GM18861 (cell line): Measurements from ENCODE around the gene WIPF3.

Experiments
- ATAC-seq: cut with Tn5 transposase; IDR thresholded peaks from one replicate; pipeline ENCODE4 v1.9.1; 2021; ENCODE audit not compliant: unreplicated experiment

The WIPF3 gene, protein sequence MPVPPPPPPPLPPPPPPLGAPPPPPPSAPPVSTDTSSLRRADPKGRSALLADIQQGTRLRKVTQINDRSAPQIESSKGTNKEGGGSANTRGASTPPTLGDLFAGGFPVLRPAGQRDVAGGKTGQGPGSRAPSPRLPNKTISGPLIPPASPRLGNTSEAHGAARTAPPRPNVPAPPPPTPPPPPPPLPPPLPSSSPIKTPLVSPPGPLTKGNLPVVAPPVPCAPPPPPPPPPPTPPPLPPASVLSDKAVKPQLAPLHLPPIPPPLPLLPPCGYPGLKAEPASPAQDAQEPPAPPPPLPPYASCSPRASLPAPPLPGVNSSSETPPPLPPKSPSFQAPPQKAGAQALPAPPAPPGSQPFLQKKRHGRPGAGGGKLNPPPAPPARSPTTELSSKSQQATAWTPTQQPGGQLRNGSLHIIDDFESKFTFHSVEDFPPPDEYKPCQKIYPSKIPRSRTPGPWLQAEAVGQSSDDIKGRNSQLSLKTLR

DNA sequence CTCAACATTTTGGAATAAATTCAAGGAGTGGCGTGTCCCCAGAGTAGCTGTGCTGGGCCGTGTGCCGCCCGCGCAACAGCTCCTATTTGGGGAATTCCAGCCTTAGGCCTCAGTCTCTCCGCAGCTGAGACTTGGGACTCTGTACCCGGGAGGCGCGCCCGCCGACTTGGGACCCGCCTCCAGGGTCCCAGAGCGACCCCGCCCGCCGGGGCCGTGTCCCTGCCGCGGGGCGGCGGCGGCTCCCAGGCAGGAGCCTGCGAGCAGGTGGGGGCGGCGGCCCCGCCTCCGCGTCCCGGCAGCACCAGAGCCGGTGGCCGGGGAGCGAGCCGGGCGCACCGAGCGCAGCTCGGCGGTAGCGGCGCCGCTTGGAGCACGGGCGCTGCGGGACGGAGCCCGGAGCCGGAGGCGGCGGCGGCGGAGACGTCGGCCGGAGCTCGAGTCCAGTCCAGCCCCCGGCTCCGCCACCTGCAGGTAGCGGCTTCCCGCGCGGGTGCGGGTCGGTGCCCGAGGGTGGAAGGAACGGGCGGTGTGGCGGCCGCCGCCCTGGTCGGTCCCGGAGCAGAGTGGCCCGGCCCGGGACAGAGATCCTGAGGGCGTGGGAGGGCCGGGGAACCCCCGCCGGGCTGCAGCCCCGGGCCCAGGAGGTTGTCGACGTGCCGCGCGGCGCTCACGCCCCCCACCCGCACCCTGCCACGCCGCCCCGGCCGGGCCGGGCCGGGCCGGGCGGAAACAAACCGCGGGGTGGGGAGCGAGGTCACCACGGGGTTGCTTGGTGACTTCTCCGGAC is at the start of gene WIPF3:
Gene WIPF3, plus strand, starts transcription at position 301 of the 787 bp plus-strand sequence. CDS start 28,217 bp downstream, outside the sequence.
- ATAC-seq: no peak

DNA sequence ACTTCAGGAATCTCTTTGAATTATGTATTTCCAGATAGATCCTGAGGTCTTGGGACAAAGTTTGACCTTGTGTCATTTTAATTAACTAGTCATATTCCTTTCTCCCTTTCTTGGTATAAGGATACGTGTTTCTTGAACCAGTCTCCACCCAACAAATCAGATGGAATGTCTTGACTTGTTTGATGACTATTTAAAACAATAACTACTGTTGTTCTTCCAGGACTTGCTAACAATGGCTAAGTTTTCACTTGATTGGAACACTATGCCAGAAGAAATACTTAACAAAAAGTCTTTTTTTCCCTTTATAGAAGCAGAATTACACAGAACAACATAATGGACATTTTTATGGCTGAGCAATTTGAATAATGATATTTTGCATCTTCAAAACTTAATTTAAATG is 43.0 kb upstream of the WIPF3 start:
- no peak for ATAC-seq

DNA sequence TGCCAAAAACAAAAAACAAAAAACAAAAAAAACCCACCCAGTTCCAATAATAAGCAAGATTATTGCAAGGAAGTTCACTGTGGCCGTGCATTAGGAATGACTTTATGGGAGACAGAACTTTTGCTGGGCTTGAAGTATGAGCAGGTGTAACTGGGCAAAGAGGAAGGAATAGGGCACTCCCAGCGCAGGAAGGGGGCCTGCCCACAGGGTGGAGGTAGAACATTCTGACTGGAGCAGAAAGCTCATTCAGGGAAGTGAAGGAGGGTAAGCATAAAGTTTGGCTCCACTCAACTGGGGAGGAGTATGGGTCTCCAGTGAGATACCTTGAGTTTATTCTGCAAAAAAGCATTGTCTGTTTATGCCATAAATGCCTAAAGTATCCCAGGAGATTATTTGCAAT is 42.1 kb upstream of the WIPF3 start:
- no peak for ATAC-seq

DNA sequence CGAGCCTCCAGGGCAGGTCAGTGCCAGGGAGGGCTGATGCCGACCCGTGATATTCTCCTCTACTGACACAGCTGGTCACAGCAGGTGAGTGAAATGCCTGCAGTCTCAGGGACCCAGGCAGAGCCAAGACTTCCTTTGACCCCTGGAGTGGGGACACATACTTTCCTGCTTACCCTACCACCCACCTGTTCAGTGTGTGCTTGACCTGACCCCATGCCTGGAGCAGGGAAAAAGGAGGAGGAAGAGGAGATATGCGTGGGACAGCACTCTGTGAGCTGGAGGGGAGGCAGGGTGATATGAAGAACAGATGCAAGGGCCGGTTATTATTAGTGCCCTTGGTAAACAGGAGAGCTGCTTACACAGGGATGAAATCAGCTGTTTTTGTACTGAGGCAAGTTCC is 40.8 kb upstream of the WIPF3 start:
- no peak for ATAC-seq

DNA sequence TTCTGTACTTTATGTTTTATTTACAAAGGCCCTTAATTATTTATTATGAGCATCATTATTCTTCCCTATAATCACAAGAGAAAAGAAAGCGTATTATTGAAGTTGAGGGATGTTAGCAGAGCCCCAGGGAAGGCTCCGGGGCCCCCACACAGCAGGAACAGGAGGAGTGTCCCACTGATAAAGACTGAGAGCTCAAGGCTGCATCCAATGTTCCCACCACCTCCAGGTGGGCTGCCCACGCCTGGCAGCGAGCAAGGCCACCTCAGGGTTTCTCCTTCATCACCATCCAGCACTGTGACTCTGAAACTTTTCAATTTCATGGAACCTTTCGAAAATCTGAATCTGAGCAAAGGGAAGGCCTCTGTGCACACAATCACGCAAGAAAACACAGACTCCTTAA is 35.9 kb upstream of the WIPF3 start:
- ATAC-seq: no peak

DNA sequence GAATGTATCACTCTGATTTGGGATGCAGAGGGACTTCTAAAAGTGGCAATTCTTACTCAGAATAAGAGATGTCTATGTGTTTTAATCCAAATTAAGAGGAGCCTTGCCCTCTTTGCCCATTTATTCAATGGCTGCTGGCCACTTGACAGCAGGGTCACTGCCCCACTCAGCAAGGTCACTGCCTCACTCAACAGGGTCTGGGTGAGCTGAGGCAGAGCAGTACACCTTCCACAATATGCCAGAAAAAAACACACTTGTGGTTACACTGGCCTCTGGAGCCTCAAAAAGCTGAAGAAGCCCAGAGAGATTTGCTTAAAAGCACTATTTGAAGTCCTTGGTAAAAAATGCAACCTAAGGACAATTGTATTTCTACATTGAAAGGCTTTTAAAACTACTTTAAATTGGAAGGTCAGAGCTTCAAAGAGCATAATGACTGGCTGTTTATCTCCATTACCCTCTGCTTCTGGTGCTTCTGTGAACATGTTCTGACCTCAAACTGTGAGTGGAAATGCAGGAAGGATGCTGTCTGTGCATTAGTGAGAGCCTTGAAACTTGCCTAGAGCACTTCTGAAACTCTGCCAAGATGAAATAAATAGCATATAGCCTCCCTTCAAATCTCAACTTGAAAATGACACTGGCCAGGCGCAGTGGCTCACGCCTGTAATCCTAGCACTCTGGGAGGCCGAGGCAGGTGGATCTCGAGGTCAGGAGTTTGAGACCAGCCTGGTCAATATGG is 35.1 kb upstream of the WIPF3 start:
- ATAC-seq: no peak

DNA sequence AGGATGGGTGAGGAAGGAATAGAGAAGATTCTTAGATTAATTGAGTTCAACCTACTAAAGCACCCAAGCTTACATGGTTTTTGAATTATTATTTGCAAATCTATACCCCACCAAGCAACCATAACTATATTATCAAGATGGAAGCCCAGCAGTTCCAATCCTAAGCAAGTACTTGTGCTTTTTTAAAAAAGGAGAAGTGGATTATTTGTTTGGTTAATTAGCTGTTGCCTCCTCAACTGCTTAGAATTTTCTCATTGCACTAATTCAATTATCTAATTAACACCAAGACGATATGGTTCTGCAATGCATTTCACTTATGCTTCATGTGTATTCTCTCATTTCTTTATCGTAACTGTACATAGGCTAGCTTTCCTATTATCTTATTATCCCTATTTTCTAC is 27.3 kb upstream of the WIPF3 start:
- no peak for ATAC-seq

DNA sequence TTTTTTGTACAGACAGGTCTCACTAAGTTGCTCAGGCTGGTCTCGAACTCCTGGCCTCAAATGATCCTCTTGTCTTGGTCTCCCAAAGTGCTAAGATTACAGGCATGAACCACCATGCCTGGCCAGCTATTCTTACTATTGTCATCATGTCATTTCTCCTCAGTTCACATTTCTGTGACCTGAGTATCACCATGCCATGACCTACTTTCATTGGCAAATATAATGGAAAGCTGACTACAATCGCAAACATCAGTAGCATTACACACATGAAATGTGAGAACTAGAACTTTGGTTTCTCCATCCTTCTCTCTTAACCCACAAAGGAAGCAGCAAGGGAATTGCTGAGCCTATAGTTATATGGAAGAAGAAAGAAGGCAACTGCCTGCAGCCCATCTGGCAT is 26.0 kb upstream of the WIPF3 start:
- no peak for ATAC-seq

DNA sequence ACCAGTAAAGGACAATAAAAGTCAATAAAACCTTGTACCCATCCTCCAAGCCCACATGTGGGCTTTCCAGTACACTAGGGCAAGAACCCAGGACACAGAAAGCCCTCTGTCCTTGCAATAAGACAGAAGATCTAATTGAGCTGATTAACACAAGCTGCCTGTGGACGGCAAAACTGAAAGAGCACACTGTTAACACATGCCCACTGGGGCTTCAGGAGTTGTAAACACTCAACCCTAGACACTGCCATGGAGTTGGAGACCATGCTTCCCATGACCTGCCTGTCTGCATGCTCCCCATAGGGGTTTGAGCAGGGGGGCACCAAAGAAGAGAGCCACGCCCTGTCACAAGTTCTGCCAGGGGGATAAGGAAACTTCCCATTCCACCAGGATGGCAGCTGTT is 22.6 kb upstream of the WIPF3 start:
- ATAC-seq: no peak

DNA sequence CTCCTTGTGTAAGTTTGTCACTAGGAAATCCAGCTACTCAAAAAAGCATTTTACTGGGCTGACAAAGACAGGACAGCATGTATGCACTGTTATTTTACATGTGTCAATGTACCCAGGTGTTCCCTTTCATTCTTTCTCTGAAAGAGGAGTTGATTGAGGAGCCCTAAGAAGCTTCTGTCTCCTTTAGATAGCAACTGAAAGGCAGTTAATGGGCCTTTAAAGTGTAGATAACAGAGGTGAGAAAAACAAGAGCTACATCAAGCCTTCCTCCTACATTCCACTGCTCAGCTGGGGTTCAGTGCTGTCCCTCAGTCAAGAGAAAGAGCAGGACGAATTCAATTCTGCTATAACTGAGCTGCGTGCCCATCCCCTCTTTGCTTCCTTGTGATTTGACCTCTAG is 12.8 kb upstream of the WIPF3 start:
- no peak for ATAC-seq

DNA sequence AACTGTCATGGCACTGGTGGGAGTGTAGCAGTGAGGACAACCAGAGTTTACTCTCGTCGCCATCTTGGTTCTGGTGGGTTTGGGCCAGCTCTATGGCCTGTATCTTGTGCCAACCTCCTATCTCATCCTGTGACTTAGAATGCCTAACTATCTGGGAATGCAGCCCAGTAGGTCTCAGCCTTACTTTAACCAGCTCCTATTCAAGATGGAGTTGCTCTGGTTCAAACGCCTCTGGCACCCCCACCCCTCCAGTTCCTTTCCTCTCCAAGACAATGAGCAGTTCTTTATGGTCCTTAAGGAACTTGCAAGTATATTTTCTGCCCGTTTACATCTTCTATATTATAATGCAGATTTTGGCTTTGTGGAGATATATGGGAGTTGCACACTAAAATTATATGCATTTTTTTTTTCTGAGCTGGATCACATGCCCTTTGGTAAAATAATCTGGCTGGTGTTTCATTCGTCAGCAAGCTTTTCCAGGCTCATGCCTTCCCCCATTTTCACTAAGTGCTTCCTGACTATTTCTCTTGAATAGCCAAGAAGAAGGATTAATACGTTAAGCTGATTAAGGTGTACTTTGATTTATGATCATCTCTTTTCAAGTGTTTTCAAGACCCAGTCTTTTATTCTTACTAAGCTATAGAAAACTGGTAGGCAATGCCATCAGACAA is 11.2 kb upstream of the WIPF3 start:
- no peak for ATAC-seq

DNA sequence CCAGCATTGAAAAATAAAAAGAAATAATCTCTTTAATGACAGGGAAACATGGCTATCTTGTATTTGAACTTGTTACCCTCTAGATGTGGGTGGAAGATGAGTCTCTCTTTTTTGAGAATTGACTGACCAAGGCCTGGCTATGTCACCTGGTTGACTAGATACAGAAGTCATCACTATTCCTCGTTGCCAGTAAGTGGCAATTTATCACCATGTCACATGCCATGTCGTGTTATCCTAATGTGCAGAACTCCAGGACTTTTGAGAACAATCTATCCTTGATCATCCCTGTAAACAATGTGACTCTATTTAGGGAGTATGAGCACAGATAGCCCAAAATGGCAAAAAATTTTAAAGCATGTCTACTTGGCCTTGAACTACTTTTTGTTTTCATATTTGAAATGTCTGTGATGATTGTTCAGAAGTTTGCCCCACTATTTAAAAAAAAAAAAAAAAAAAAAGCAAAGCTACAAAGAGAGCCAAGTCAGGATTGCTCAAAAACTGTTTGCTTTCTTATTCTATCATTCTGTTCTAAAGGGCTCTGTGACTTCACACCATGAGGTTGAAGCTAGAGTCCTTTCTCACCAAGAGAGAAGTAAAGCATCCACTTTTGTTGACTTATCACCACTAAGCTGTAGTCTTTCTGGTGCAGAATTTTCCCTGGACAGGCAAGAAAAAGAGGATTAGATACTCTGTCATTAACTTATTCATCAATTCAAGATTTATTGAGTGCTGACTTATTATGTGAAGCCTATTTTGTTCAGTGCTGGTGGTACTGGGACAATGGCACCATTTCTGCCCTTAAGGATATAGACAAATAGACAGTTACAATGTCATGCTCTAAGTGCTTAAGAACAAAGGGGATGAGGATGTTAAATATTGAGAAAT is 10.4 kb upstream of the WIPF3 start:
- no peak for ATAC-seq

DNA sequence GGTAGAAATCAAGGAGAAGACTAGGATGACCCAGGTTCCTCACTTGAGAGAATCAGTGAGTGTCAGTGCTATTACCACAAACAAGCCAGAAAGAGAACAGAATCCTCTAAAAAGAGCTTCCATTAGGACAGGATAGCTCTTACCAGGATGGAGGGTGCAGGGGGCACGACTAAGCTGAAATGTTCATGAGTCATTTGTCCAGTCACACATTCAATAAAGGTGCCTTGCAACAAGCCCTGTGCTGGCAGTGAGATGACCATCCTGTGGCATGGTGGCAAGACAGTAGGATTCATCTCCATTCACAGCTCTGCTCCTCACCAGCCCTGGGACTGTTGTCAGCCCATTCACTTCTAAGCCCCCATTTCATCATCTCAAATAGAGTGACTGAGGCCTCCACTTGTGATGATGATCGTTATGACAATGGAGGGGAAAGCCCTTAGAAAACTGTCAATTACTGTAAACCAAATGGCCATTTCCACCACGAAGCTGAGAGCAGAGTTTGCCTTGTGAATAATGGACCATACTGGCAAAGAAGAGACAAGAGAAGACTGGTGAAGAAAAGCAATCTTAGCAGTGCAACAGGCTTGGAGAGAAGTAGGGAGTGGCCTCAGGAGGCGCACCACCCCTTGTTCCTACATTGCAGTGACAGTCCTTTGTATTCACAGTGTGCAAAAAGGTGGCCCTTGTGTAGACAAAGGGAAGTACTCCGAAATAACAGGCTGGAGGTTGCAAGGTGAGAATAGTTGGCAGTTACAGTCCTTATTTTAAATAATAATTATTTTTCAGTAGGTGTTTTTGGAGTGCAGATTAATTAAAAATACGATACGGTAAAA is 9.0 kb upstream of the WIPF3 start:
- no peak for ATAC-seq

DNA sequence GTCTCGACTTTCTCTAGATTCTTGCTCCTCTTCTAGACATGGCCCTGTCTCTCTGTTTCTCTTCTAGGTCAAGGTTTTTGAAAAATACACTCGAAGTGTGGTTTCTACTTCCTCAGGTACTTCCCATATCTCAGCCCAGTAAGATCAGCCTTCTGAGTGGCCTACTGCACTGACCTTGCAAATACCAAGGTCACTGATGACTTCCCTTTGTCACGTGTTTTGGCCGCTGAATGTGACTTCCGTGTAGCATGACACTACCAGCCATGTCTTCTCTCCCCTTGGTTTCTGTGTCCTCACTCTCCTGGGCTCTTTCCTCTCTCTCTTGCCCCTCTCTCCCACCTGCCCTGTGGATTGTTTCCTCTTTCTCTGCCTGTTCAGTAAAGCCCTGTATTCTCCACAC is 7.9 kb upstream of the WIPF3 start:
- ATAC-seq: no peak

DNA sequence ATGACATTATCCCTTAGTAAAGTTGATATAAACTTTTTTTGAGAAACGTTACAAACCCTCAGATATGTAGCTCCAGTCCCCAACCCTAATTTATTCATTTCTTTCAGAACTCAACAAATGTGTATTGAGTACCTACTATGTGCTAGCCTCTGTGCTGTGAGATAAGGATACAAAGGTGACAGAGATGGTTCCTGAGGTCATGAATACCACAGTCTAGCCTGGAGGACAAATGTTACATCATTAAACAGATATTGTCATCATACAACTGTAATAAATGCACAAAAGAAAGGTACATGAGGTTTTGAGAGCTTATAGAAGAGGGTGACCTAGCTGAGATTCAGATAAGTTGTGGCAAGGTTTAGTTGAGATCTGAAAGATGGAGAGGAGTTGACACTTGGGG is 4.4 kb upstream of the WIPF3 start:
- ATAC-seq: no peak

DNA sequence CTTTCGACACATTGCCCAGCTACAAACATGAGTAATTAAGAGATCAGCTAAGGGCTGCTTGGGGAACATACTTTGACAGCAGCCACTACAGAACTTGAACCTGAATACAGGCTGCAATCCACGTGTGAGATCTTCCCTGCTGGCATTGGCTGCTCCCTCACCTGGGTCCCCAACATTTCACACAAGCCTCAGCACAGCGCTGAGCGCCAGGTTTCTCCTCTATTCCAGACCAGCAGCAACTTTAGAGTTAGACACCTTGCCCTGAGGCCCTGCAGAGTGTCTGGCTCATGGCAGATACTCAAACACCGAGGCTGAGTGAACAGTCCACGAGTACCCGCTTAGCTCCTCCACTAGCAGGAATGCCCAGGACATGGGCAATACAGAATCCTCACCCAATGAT is 1.3 kb upstream of the WIPF3 start:
- ATAC-seq: no peak

DNA sequence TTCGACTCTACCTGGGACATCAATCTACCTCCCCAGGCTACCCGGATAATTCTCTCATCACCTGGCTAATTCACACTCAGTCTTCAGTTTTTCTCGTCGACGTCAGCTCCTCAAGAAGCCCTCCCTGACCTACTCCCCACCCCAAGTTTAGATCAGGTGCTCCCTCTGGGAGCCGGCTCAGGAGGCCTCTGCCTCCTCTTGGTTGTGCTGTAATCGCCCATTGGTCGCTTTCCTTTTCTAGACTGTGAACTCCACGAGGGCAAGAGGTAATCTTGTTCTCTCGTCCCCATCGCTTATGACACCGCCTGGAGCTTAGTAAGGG is 461 bp upstream of the WIPF3 start:
- no peak for ATAC-seq

DNA sequence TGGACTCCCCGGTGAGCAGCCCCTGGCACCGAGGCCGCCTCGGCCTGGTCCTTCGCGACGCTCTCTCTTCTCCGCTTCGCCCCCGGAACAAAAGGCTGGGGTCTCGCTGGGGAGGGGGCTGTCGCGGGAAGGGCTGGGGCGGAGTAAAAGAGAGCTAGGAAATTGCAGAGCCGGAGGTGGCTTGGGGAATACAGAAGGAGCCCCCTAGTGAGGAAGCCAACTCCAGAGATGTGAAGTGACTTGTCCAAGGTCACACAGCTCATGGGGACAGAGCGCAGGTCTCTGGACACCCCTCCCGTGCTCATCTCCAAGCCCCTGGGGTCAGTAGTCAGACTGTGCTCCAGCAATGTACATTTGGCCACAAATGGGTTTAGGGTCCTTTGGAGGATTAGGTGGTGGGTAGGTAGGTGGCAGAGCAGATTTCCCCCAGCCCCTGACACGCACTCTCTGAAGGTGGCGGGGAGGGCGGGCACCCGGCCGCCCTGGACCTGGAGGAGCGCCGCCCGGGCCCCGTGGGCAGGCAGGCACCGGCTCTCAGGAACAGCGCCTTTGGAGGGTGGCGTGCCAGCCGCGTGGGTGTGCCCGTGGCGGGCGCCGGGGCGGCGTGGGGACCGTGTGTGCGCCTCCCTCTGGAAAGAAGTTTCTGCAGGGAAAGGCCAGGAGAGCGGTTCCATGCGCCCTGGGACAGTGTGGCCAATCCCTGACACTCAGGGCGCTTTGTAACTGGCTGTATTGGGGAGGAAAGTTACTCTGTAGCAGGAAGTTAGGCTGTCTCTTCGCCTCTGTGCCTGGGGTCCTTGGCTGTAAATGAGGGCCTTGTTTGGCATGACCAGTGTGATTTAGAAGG is 910 bp downstream of the WIPF3 start:
- no peak for ATAC-seq
